ENCODE data around the gene TIMM13. TPM values are rescaled to one million over a fixed set of nuclear protein-coding genes. Genes with fewer than 3 reads are reported as not detected.

TIMM13 gene
- total and polyA plus RNA-seq, 8 donors, result 37.7 to 71.8 (median 48.2) TPM

DNA sequence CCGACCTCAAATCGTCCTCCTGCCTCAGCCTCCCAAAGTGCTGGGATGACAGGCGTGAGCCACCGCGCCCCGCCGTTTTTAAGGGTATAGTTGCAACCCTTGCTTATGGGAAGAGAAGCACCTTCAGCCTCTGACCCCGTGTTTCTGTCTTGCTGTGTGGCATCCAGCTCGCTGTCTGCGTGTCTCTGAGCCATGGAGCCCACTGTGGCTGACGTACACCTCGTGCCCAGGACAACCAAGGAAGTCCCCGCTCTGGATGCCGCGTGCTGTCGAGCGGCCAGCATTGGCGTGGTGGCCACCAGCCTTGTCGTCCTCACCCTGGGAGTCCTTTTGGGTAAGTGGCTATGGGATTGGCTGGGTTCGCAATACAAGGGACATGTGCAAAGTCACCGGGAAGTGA is 37.8 kb downstream of the TIMM13 start:
- DNase-seq (no peak), FAIRE-seq (no peak), ATAC-seq (no peak)
- TF ChIP-seq, protein P1, sequence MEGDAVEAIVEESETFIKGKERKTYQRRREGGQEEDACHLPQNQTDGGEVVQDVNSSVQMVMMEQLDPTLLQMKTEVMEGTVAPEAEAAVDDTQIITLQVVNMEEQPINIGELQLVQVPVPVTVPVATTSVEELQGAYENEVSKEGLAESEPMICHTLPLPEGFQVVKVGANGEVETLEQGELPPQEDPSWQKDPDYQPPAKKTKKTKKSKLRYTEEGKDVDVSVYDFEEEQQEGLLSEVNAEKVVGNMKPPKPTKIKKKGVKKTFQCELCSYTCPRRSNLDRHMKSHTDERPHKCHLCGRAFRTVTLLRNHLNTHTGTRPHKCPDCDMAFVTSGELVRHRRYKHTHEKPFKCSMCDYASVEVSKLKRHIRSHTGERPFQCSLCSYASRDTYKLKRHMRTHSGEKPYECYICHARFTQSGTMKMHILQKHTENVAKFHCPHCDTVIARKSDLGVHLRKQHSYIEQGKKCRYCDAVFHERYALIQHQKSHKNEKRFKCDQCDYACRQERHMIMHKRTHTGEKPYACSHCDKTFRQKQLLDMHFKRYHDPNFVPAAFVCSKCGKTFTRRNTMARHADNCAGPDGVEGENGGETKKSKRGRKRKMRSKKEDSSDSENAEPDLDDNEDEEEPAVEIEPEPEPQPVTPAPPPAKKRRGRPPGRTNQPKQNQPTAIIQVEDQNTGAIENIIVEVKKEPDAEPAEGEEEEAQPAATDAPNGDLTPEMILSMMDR (IDR thresholded peaks at IDR 0.05), result no peak
- 67 to 77% methylated on average over 21 of the region's 21 CpGs for WGBS, 2 donors
- Histone ChIP-seq H3K9me3 (no peaks in the 10 kb centered on the region), H3K4me3 (no peak overlapping the region), H3K4me1 (no peaks in the 10 kb centered on the region), H3K36me3 (no peaks in the 10 kb centered on the region), H3K27ac (no peak overlapping the region), H3K27me3 (no peaks in the 10 kb centered on the region)
- intact Hi-C loops (cut with DNase I), result loop anchor here in 1 of 3 donors (5.0 kb wide), 1 partner anchor 112 kb away; no protein-coding TSS in a partner anchor

- ATAC-seq, result no peak
- Histone ChIP-seq H3K36me3 (no peaks in the 10 kb centered on the region), H3K4me1 (no peaks in the 10 kb centered on the region), H3K4me3 (no peak overlapping the region), H3K9me3 (no peaks in the 10 kb centered on the region), H3K27ac (no peak overlapping the region), H3K27me3 (no peaks in the 10 kb centered on the region)
- no peak for FAIRE-seq
- intact Hi-C loops (cut with DNase I), result loop anchor here in 1 of 3 donors (5.0 kb wide), 1 partner anchor 110 kb away; no protein-coding TSS in a partner anchor
- TF ChIP-seq, protein P1 (IDR thresholded peaks at IDR 0.05), result no peak
- DNase-seq, result no peak
- 70 to 72% methylated on average over 20 of the region's 20 CpGs for WGBS, 2 donors
Observed at GRCh38 chr19:2387367-2388288, 39.8 kb downstream of the TIMM13 start.

- FAIRE-seq, result no peak
- 23 to 25% methylated on average over 25 to 37 of the region's 37 CpGs for WGBS, 2 donors
Observed at GRCh38 chr19:2385053-2385721, 42.2 kb downstream of the TIMM13 start.

DNA sequence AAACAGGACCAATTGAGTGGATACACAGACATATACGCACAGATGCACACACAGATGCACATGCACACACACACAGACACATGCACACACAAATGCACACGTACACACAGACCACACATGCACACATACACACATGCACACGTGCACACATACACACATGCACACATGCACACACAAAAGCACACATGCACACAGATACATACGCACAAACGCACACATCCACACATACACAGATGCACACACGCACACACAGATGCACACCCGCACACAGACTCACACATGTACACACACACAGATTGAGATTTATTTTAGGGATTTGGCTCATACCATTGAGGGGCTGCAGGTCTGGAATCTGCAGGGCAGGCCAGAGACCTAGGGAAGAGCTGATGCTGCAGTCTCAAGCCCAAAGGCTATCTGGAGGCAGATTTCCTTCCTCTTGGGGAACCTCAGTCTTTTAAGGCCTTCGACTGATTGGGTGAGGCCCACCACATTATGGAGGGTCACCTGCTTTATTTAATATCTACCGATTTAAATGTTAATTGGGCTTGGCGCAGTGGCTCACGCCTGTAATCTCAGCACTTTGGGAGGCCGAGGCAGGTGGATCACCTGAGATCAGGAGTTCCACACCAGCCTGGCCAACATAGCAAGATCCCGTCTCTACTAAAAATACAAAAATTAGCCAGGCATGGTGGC is 44.7 kb downstream of the TIMM13 start:
- FAIRE-seq, result no peak
- intact Hi-C loops (cut with DNase I), result no loop called here

More at GRCh38 chr19:2385053-2385721, 42.2 kb downstream of the TIMM13 start:
- H3K27me3 ChIP-seq, result no peaks in the 10 kb centered on the region
- H3K27ac ChIP-seq, result no peak overlapping the region
- TF ChIP-seq, protein P1 (IDR thresholded peaks at IDR 0.05), result no peak
- peak; percentile 74 to 81 (median 78) for ATAC-seq
- peak overlapping the region in 1 of 4 donors; percentile 17 for H3K4me3 ChIP-seq
- H3K36me3 ChIP-seq, result no peaks in the 10 kb centered on the region
- no peaks in the 10 kb centered on the region for H3K4me1 ChIP-seq
- intact Hi-C loops (cut with DNase I), result loop anchor here in 1 of 3 donors (5.0 kb wide), 1 partner anchor 108 kb away; no protein-coding TSS in a partner anchor
- peak in 5 of 6 donors; percentile 23 to 67 (median 52) for DNase-seq
- no peaks in the 10 kb centered on the region for H3K9me3 ChIP-seq

More for the DNA sequence above, 44.7 kb downstream of the TIMM13 start:
- no peak for ATAC-seq
- Histone ChIP-seq H3K4me3 (no peak overlapping the region), H3K27ac (no peak overlapping the region), H3K36me3 (no peaks in the 10 kb centered on the region), H3K4me1 (no peaks in the 10 kb centered on the region), H3K9me3 (no peaks in the 10 kb centered on the region), H3K27me3 (no peaks in the 10 kb centered on the region)
- TF ChIP-seq, protein P1 (IDR thresholded peaks at IDR 0.05), result no peak
- no peak for DNase-seq
- 83 to 84% methylated on average over 13 of the region's 13 CpGs for WGBS, 2 donors

Measured in pancreas (tissue), 10 donors.